Measurements from ENCODE around the gene INO80D. TPM values are rescaled to one million over a fixed set of nuclear protein-coding genes. Genes with fewer than 3 reads are reported as not detected.

The INO80D gene
- total RNA-seq, 4 donors from 2014 or later, result 20.8 to 102 (median 56.4) TPM

DNA sequence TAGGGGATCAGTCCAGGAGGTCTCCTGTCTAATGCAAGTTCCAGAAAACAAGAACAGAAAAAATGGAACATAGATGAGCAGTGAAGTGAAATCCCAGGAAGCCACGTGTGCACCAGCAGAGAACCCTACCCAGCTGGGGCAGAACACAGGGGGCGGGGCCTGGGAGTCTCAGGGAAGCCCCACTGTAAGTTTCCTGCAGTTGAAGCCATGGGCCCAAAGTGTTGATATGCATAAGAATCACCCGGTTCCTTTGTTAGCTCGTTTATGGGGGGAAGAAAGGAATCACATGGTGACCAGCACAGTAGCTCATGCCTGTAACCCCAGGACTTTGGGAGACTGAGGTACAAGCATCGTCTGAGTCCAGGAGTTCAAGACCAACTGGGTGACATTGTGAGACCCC lies 131.3 kb downstream of the INO80D start:
- no peak for DNase-seq
- TF ChIP-seq POLR2A (IDR thresholded peaks at IDR 0.05), result no peak
- TF ChIP-seq, protein P1, sequence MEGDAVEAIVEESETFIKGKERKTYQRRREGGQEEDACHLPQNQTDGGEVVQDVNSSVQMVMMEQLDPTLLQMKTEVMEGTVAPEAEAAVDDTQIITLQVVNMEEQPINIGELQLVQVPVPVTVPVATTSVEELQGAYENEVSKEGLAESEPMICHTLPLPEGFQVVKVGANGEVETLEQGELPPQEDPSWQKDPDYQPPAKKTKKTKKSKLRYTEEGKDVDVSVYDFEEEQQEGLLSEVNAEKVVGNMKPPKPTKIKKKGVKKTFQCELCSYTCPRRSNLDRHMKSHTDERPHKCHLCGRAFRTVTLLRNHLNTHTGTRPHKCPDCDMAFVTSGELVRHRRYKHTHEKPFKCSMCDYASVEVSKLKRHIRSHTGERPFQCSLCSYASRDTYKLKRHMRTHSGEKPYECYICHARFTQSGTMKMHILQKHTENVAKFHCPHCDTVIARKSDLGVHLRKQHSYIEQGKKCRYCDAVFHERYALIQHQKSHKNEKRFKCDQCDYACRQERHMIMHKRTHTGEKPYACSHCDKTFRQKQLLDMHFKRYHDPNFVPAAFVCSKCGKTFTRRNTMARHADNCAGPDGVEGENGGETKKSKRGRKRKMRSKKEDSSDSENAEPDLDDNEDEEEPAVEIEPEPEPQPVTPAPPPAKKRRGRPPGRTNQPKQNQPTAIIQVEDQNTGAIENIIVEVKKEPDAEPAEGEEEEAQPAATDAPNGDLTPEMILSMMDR (IDR thresholded peaks at IDR 0.05), result no peak
- no peaks in the 10 kb centered on the region for H3K27me3 ChIP-seq
- H3K27ac ChIP-seq, result no peak overlapping the region
- H3K4me3 ChIP-seq, result no peak overlapping the region
- H3K36me3 ChIP-seq, result no peaks in the 10 kb centered on the region
- peaks cover 0 to 7% (median 0%) of the 10 kb centered on the region in 4 donors for H3K4me1 ChIP-seq
- no peaks in the 10 kb centered on the region for H3K9me3 ChIP-seq

DNA sequence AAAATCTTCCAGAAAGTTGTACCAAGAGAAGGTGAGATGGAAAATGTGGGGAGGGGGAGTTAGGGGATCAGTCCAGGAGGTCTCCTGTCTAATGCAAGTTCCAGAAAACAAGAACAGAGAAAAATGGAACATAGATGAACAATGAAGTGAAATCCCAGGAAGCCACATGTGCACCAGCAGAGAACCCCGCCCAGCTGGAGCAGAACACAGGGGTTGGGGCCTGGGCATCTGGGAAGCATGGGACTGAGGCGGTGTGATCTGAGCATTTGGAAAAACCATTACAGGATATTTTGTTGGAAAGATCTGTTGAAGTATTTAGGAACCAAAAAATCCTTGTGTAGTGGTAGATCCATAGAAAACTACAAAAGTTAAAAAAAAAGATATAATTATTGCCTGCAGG lies 133.7 kb downstream of the INO80D start:
- Histone ChIP-seq H3K27me3 (no peaks in the 10 kb centered on the region), H3K27ac (no peak overlapping the region), H3K4me1 (peaks cover 0 to 4% (median 0%) of the 10 kb centered on the region in 4 donors), H3K9me3 (no peaks in the 10 kb centered on the region), H3K36me3 (no peaks in the 10 kb centered on the region), H3K4me3 (no peak overlapping the region)
- no peak for TF ChIP-seq POLR2A (IDR thresholded peaks at IDR 0.05)
- TF ChIP-seq, protein P1 (IDR thresholded peaks at IDR 0.05), result no peak
- no peak for DNase-seq

DNA sequence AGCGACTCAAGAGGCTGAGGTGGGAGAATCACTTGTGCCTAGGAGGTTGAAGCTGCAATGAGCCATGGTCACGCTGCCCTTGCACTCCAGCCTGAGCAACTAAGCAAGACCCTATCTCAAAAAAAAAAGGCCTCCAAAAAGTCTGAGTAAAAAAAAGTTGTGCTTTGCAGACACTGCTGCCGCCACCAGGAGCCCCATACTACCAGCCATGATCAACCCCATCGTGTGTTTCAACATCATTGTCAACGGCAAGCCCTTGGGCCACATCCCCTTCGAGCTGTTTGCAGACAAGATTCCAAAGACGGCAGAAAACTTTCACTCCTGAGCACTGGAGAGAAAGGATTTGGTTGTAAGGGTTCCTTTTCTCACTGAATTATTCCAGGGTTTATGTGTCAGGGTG lies 137.1 kb downstream of the INO80D start:
- H3K27me3 ChIP-seq, result no peaks in the 10 kb centered on the region
- H3K27ac ChIP-seq, result no peak overlapping the region
- TF ChIP-seq, protein P1 (IDR thresholded peaks at IDR 0.05), result no peak
- no peak for TF ChIP-seq POLR2A (IDR thresholded peaks at IDR 0.05)
- H3K36me3 ChIP-seq, result no peaks in the 10 kb centered on the region
- no peak for DNase-seq
- H3K9me3 ChIP-seq, result no peaks in the 10 kb centered on the region
- no peak overlapping the region for H3K4me3 ChIP-seq
- H3K4me1 ChIP-seq, result no peaks in the 10 kb centered on the region

DNA sequence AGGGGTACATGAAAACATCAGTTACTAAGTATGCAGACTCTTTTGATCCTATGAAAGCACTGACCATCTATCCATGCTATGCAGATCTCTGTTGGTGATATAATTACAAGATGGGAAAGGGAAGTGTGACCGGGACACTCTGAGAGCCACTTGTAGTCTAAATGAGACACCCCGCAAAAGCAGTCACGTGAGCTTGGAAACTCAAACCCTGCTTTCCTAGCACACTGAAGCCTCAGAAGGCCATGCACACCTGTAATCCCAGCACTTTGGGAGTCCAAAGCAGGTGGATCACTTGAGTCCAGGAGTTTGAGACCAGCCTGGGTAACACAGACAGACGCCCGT lies 137.5 kb downstream of the INO80D start:
- Histone ChIP-seq H3K9me3 (no peaks in the 10 kb centered on the region), H3K4me1 (no peaks in the 10 kb centered on the region), H3K27ac (no peak overlapping the region), H3K27me3 (no peaks in the 10 kb centered on the region), H3K4me3 (no peak overlapping the region), H3K36me3 (no peaks in the 10 kb centered on the region)
- no peak for DNase-seq
- no peak for TF ChIP-seq POLR2A (IDR thresholded peaks at IDR 0.05)
- TF ChIP-seq, protein P1 (IDR thresholded peaks at IDR 0.05), result no peak

DNA sequence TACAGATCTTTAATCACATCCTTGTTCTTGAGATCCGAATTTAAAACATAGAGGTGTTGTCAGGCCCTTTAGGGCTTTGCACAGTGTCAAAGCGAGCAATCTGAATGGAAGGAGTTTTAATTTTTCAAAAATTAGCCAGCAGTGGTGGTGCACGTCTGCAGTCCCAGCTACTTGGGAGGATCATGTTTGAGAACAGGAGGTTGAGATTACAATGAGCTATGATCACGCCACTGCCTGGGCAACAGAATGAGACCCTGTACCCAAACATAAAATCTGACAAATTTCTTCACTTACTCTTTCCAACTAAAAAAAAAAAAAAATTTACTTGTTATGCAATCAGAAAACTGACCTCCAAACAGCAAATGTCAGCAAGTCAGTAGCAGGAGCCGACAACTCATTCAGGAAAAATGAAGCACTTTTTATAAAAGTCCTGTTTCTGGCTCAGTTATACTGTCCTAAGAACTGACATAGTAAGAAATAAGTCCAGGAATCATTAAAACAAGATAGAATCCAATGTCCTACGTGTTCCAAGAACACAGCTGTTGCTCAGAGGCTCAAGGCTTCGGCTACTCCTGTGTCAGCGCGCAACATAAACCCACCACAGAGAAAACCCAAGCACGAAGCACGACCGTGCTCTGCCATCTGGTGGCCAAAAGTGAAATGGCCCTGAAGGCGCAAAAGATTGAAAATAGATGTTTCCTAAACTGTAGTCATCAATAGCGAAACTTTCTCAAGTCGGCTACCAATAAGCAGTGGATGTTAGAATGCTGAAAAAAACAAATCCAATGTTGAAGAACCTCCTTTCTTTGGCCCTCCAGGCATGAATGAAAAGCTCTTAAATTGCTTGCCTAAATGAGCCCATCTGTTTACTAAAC lies 138.1 kb downstream of the INO80D start:
- no peaks in the 10 kb centered on the region for H3K36me3 ChIP-seq
- H3K9me3 ChIP-seq, result no peaks in the 10 kb centered on the region
- no peaks in the 10 kb centered on the region for H3K4me1 ChIP-seq
- H3K4me3 ChIP-seq, result no peak overlapping the region
- no peak overlapping the region for H3K27ac ChIP-seq
- H3K27me3 ChIP-seq, result no peaks in the 10 kb centered on the region
- peak; percentile 24 to 81 (median 70) for DNase-seq
- TF ChIP-seq POLR2A (IDR thresholded peaks at IDR 0.05), result no peak
- TF ChIP-seq, protein P1 (IDR thresholded peaks at IDR 0.05), result peak; percentile 74 to 90 (median 86)

Data from Peyer's patch (tissue), 4 donors.